HCT116 (cell line): ENCODE data around the gene CAB39L. TPM values are rescaled to one million over a fixed set of nuclear protein-coding genes. Genes with fewer than 3 reads are reported as not detected.

Source experiments
- ATAC-seq: fragments of 200-7000 bp; cut with Tn5 transposase; 2 replicates; pipeline ENCODE4 v1.9.1; 2020; ENCODE audit warnings: mild to moderate bottlenecking, moderate library complexity
- BruUV-seq: library from RNA; stranded (reverse); fragments of 400-500 nt; replicated peaks from 2 replicates; lab custom pipeline; 2021; lab: Mats Ljungman, UMichigan
- CTCF ChIA-PET: fragments of 300-600 bp; sonication (Branson Sonifier 250); formaldehyde crosslinking; loops from one replicate; lab custom pipeline; 2021; ENCODE audit warnings: antibody characterized with exemption; lab: Charles Lee
- POLR2A ChIA-PET: fragments of 300-600, 350-600 bp; sonication (Branson Sonifier 250); formaldehyde crosslinking; loops from one replicate; lab custom pipeline; 2021; ENCODE audit warnings: antibody characterized with exemption; lab: Charles Lee
- RAD21 ChIA-PET, 2 experiments: fragments of 300-600 bp; sonication (Branson Sonifier 250); formaldehyde crosslinking; loops; one replicate each; lab custom pipeline; 2023; ENCODE audit warnings: low total read pairs in 2 of 2; ENCODE audit not compliant: uncharacterized antibody in 2 of 2, unreplicated experiment in 2 of 2, low non-redundant PET in 1 of 2; lab: Charles Lee
- DNase-seq: peaks from one replicate; pipeline ENCODE4 v3.0.0-alpha.2; 2010; ENCODE audit warnings: low read depth, low spot score
- H2AFZ ChIP-seq: fragments of 200-600 bp; shearing (Covaris generic), sonication (generic); 2 replicates; pipeline ENCODE4 v1.6.1; 2017; ENCODE audit warnings: low read depth, mixed run types, mixed read lengths, antibody characterized with exemption, low read length; ENCODE audit not compliant: poor library complexity, severe bottlenecking
- H3K27ac ChIP-seq: 2 replicates; pipeline ENCODE4 v1.5.1; 2012; ENCODE audit warnings: low read depth, low read length
- H3K27me3 ChIP-seq: fragments of 200-600 bp; sonication (generic); 2 replicates; pipeline ENCODE4 v1.6.1; 2016; ENCODE audit warnings: mixed run types, low read length, mixed read lengths; ENCODE audit not compliant: insufficient read depth
- H3K36me3 ChIP-seq, 2 experiments: fragments of 200-500 bp in 1 of 2; fragments of 200-600 bp in 1 of 2; sonication (Bioruptor generic) in 1 of 2; sonication (generic) in 1 of 2; 2 replicates each; pipeline versions ENCODE4 v1.5.1 to v1.6.1; 2014 to 2016; ENCODE audit warnings: low read length in 2 of 2, inconsistent platforms in 1 of 2, mixed read lengths in 1 of 2, mixed run types in 1 of 2; ENCODE audit not compliant: insufficient read depth in 2 of 2, control insufficient read depth in 1 of 2
- H3K4me1 ChIP-seq, 2 experiments: fragments of 200-600 bp in 1 of 2; sonication (generic) in 1 of 2; 2 replicates each; pipeline versions ENCODE4 v1.5.1 to v1.6.1; 2012 to 2017; ENCODE audit warnings: low read length in 2 of 2, inconsistent platforms in 1 of 2, mild to moderate bottlenecking in 1 of 2, mixed read lengths in 1 of 2, mixed run types in 1 of 2, moderate library complexity in 1 of 2; ENCODE audit not compliant: insufficient read depth in 2 of 2, control insufficient read depth in 1 of 2
- H3K4me2 ChIP-seq: fragments of 200-600 bp; sonication (generic); 2 replicates; pipeline ENCODE4 v1.6.1; 2017; ENCODE audit warnings: mixed run types, low read length, mixed read lengths
- H3K4me3 ChIP-seq, 2 experiments: fragments of 200-600 bp in 1 of 2; sonication (generic) in 1 of 2; replicated peaks in 1 of 2; 2 replicates each; pipeline ENCODE4 v1.5.1; 2011 to 2016; ENCODE audit warnings: low read length in 2 of 2, control low read depth in 1 of 2, low read depth in 1 of 2, mild to moderate bottlenecking in 1 of 2, mixed read lengths in 1 of 2, mixed run types in 1 of 2
- H3K79me2 ChIP-seq: fragments of 200-600 bp; sonication (generic); 2 replicates; pipeline ENCODE4 v1.6.1; 2017; ENCODE audit warnings: mild to moderate bottlenecking, mixed run types, low read length, moderate library complexity, mixed read lengths; ENCODE audit not compliant: insufficient read depth
- H3K9ac ChIP-seq: fragments of 200-600 bp; sonication (generic); 2 replicates; pipeline ENCODE4 v1.6.1; 2016; ENCODE audit warnings: low read length, mixed read lengths
- H3K9me2 ChIP-seq: fragments of 200-600 bp; sonication (generic), shearing (Covaris generic); 2 replicates; pipeline ENCODE4 v1.6.1; 2017; ENCODE audit warnings: mixed run types, mild to moderate bottlenecking, moderate library complexity; ENCODE audit not compliant: insufficient read depth
- H3K9me3 ChIP-seq, 2 experiments: fragments of 200-500 bp in 1 of 2; fragments of 200-600 bp in 1 of 2; sonication (Bioruptor generic) in 1 of 2; sonication (generic) in 1 of 2; 2 replicates each; pipeline ENCODE4 v1.6.1; 2014 to 2017; ENCODE audit warnings: low read length in 2 of 2, mixed read lengths in 2 of 2, inconsistent platforms in 1 of 2, low read depth in 1 of 2, mild to moderate bottlenecking in 1 of 2, mixed run types in 1 of 2, moderate library complexity in 1 of 2; ENCODE audit not compliant: control insufficient read depth in 1 of 2, insufficient read depth in 1 of 2
- H4K20me1 ChIP-seq: fragments of 200-600 bp; sonication (generic), shearing (Covaris generic); 2 replicates; pipeline ENCODE4 v1.6.1; 2017; ENCODE audit warnings: mixed run types, mild to moderate bottlenecking, moderate library complexity; ENCODE audit not compliant: insufficient read depth
- ATF3 ChIP-seq: IDR thresholded peaks from 2 replicates; pipeline ENCODE4 v1.6.1; 2012
- CBX3 ChIP-seq: IDR thresholded peaks from 2 replicates; pipeline ENCODE4 v1.6.1; 2012; ENCODE audit warnings: low read depth
- CTCF ChIP-seq, 3 experiments: fragments of 200-600 bp in 1 of 3; sonication (generic) in 1 of 3; IDR thresholded peaks in 2 of 3; conservative IDR thresholded peaks in 1 of 3; 2 replicates each; pipeline ENCODE4 v1.5.1; 2012 to 2017; ENCODE audit warnings: low read depth in 2 of 3, low read length in 2 of 3, antibody characterized with exemption in 1 of 3, borderline replicate concordance in 1 of 3, control low read depth in 1 of 3, mild to moderate bottlenecking in 1 of 3, mixed read lengths in 1 of 3, mixed run types in 1 of 3, moderate library complexity in 1 of 3; ENCODE audit not compliant: insufficient read depth in 1 of 3
- EGR1 ChIP-seq: IDR thresholded peaks from 2 replicates; pipeline ENCODE4 v1.6.1; 2012; ENCODE audit warnings: low read depth
- FOSL1 ChIP-seq: IDR thresholded peaks from 2 replicates; pipeline ENCODE4 v1.6.1; 2012; ENCODE audit warnings: low read depth
- RAD21 ChIP-seq: IDR thresholded peaks from 2 replicates; pipeline ENCODE4 v1.6.1; 2012; ENCODE audit warnings: low read depth, mild to moderate bottlenecking
- SIN3A ChIP-seq: IDR thresholded peaks from 2 replicates; pipeline ENCODE4 v1.6.1; 2012; ENCODE audit warnings: low read depth
- TCF7L2 ChIP-seq: IDR thresholded peaks from 2 replicates; pipeline ENCODE4 v1.7.0; 2011; ENCODE audit warnings: borderline replicate concordance, inconsistent platforms; ENCODE audit not compliant: insufficient read depth, insufficient read length; ENCODE audit errors: extremely low read depth
- YY1 ChIP-seq: IDR thresholded peaks from 2 replicates; pipeline ENCODE4 v1.6.1; 2011; ENCODE audit warnings: low read length, low read depth, moderate library complexity, mild to moderate bottlenecking; ENCODE audit not compliant: insufficient replicate concordance; ENCODE audit errors: extremely low read depth
- ZFX ChIP-seq: fragments of 450-650 bp; IDR thresholded peaks from 2 replicates; pipeline ENCODE4 v1.6.1; 2017
- intact Hi-C: fragments of 100-400 bp; cut with micrococcal nuclease; formaldehyde crosslinking; loops from 2 replicates; pipeline ENCODE4 v1.10.0; 2022
- total RNA-seq: library from RNA; stranded (reverse); gene quantifications from one replicate; pipeline ENCODE4 v1.2.1, GENCODE V29; 2021; ENCODE audit not compliant: unreplicated experiment
- TF ChIP-seq, protein P1 (sequence below): IDR thresholded peaks from 2 replicates; pipeline ENCODE4 v1.6.1; 2012; ENCODE audit warnings: low read depth

The CAB39L gene
- total RNA-seq, 1 experiment from 2014 or later, result 6.1 TPM

DNA sequence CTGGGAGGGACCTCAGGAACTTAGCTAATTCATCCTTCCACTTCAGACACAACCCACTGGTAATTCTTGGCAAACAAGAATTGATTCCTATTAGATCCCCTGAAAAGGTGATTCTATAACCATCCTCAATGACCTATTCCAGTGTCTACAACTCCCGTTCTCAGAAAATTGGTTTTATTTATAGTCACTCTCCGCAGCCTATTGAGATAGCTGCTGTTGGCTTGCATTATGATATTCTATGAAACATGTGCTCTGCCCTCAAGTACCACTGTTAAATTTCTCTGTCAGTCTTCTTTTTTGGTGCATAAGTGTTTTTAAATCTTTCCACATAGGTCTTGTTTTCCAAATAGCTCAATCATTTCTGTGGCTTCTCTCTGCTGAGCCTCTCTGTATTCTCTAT, 121.2 kb downstream of the CAB39L start:
- Histone ChIP-seq H3K27ac (no peak overlapping the region), H3K79me2 (no peaks in the 10 kb centered on the region), H3K4me1 (no peaks in the 10 kb centered on the region), H3K36me3 (no peaks in the 10 kb centered on the region), H3K4me3 (no peak overlapping the region), H3K9ac (no peak overlapping the region), H3K27me3 (no peaks in the 10 kb centered on the region), H3K9me3 (no peaks in the 10 kb centered on the region), H2AFZ (no peak overlapping the region), H3K4me2 (no peak overlapping the region), H3K9me2 (no peaks in the 10 kb centered on the region), H4K20me1 (no peaks in the 10 kb centered on the region)
- DNase-seq (no peak), ATAC-seq (no peak)
- TF ChIP-seq TCF7L2, result no peak
- no peak for TF ChIP-seq CBX3
- no peak for TF ChIP-seq RAD21
- TF ChIP-seq CTCF (IDR thresholded peaks at IDR 0.05 in 2 of 3, conservative IDR thresholded peaks at IDR 0.05 in 1 of 3; ENCODE audit: borderline replicate concordance in 1 of 3, insufficient read depth in 1 of 3, low read depth in 2 of 3, low read length in 2 of 3), result no peak
- no peak for TF ChIP-seq YY1
- TF ChIP-seq FOSL1, result no peak
- no peak for TF ChIP-seq EGR1
- TF ChIP-seq, protein P1, sequence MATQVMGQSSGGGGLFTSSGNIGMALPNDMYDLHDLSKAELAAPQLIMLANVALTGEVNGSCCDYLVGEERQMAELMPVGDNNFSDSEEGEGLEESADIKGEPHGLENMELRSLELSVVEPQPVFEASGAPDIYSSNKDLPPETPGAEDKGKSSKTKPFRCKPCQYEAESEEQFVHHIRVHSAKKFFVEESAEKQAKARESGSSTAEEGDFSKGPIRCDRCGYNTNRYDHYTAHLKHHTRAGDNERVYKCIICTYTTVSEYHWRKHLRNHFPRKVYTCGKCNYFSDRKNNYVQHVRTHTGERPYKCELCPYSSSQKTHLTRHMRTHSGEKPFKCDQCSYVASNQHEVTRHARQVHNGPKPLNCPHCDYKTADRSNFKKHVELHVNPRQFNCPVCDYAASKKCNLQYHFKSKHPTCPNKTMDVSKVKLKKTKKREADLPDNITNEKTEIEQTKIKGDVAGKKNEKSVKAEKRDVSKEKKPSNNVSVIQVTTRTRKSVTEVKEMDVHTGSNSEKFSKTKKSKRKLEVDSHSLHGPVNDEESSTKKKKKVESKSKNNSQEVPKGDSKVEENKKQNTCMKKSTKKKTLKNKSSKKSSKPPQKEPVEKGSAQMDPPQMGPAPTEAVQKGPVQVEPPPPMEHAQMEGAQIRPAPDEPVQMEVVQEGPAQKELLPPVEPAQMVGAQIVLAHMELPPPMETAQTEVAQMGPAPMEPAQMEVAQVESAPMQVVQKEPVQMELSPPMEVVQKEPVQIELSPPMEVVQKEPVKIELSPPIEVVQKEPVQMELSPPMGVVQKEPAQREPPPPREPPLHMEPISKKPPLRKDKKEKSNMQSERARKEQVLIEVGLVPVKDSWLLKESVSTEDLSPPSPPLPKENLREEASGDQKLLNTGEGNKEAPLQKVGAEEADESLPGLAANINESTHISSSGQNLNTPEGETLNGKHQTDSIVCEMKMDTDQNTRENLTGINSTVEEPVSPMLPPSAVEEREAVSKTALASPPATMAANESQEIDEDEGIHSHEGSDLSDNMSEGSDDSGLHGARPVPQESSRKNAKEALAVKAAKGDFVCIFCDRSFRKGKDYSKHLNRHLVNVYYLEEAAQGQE, result no peak
- no peak for TF ChIP-seq SIN3A
- no peak for TF ChIP-seq ATF3
- no peak for TF ChIP-seq ZFX
- ChIA-PET RAD21 (no interaction called here), POLR2A (interaction anchor here (1.5 kb wide), 1 partner anchor 9 kb away, joined by 4 read pairs; no protein-coding TSS in a partner anchor), CTCF (no interaction called here)
- no TSS peak for BruUV-seq
- intact Hi-C loops, result loop anchor here (10.0 kb wide), 1 partner anchor 1952 kb away; no protein-coding TSS in a partner anchor
